EH (cell line): Measurements from ENCODE around the gene CD247.
"Not testable (repeated sequence)": the region's sequence is repeated elsewhere in the genome, so short reads cannot be mapped to it uniquely, and the experiment has no call there.

Experiments used
- DNase-seq: peaks from one replicate; pipeline ENCODE4 v3.0.0-alpha.2; 2015; ENCODE audit warnings: low read depth

CD247 gene

DNA sequence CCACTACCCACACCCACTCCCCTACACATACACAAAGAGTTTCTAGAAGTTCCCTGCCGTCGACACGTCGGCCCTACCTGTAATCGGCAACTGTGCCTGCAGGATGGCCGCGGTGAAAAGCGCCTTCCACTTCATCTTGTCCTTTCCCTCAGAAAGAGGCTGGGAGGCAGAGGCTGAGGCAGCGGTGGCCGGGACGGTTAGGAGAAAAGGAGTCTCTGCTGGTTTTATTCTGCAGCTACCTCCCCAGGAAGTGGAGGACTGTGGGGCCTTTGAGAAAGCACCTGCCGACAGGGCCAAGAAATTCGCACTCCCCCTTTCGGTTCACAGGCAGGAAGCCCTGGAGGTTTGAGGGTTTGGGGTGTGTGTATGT, at the start of gene CD247:
CD247 (minus strand) TSS at position 199 of the 370 bp plus-strand sequence; CDS start at position 135, 64 bp downstream.
- DNase-seq = no peak

DNA sequence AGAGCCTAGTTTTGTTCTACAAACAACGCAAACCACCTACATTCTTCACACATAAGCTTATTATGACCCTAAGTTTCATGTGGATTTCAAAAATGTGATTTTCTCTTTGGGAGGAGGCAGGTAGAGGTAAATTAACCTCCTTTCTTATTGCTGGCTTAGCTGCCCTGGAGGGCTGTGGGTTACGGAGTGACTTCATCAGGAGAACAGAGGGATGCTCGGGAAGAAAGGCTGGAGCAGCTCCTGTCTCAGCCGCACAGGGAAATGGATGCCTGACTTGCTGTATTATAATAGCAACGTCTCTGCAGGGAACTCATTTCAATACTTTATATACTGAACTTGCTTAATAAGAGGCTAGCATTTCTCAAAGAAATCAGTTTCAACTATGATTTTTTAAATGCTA, 49.3 kb upstream of the CD247 start:
- DNase-seq = no peak

- no peak for DNase-seq
These were observed 48.4 kb upstream of the CD247 start for GRCh38 chr1:167566766-167567165.

DNA sequence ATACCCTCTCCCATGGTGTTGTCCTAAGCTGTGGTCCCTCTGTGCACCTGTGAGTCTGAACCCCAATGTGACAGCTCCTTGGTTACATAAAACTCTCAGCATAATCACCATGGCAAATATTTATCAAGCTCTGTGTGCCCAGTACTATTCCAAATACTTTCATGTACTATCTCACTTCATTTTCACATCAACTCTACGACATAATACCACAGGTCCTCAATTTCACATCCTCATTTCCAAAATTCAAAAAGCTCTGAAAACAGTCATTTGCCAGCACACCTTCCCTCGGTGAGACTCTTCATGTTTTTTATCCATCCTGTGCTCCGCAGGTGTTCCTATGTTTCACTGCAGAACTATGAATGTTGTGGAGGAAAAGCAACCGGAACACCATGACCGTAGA, 47.6 kb upstream of the CD247 start:
- DNase-seq = no peak

DNA sequence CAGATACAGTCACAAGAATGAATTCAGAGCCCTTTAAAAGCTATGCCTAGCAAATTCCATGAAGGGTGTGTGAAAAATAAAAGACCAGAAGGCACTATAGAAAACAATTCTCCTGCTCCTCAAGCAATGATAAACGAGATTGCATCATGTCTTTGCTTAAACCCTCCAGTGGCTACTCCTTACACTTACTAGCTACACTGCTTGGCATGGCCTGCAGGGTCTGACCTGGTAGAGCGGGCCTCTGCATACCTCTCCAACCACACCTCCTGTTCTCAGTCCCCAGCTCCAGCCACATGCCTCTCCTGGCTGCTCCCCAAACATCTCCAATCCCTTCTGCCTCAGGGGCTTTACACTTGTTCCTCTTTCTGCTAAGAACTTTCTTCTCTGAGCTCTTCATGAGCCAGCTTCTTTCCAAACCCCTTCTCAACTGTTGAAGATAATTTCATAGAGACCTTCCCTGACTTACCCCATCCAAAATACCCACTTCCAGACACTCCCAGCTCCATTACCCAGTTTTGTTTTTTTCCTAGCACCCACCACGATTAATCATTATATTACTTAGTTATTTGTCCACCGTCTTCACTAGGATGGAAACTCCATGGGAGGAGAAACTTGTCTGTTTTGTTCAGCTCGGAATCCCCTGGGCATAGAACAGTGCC, 46.4 kb upstream of the CD247 start:
- peak; percentile 30 for DNase-seq

GRCh38 chr1:167563579-167564246, 45.4 kb upstream of the CD247 start:
- peak; percentile 3 for DNase-seq

DNA sequence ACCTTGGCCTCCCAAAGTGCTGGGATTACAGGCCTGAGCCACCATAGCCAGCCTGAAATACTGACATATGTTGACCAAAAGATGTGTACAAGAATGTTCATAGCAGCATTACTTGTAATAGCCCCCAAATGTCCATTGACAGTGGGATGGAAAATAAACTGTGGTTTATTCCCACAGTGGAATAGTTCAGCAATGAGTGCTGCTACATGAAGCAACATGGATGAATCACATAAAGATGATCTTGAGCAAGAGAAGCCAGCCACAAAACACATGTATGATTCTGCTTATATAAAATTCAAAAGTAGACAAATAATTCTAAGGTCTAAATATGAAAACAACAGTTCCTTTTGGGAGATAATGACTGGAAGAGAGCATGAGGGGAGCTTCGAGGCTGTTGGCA, 44.4 kb upstream of the CD247 start:
- DNase-seq = peak; percentile 19

- peak; percentile 3 for DNase-seq
These were observed 43.4 kb upstream of the CD247 start for GRCh38 chr1:167561753-167562152.

GRCh38 chr1:167555971-167556714, 37.8 kb upstream of the CD247 start:
- peak; percentile 69 for DNase-seq

DNA sequence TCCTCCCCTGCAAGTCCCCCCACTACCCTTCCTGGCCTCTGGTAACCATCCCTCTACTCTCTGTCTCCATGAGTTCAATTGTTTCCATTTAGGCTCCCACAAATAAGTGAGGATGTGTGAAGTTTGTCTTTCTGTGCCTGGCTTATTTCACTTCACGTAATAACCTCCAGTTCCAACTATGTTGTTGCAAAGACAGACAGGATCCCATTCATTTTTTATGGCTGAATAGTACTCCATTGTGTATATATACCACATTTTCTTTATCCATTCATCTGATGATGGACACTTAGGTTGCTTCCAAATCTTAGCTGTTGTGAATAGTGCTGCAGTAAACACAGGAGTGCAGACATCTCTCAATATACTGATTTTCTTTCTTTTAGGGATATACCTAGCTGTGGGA, 36.7 kb upstream of the CD247 start:
- not testable (repeated sequence) for DNase-seq

DNA sequence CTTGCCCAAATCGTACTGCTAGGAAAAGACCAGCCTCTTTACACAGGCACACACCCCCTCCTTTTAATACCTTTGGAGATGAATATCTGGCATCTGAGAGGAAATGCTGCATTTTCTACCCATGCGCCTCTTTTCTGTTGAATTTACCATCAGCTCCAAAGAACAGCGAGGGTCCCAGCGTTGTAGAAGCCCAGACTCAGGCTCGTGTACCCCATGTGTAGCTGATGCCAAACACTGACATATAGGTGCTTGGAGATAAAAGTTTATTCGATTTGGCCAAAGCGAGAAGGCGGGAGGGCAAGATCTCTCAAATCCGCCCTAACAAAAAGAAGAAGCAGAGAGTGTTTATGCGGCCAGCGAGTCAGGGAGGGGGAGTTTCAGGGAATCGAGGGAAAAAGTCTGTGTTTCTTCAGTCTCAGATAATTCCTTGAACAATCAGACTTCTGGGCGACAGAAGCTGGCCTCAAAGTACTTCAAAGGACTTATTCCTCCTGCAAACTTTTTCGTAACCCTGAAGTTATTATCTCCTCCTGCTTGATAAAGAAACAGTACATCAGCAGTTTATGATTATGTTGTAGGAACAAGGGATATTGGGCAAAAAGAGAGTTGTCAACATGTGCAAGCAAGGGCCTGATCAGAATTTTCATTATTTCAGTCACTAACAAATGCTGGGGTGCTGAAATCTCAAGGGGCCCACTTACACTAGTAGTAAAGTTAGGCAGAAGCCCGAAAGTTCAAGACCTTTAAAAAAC, 35.9 kb upstream of the CD247 start:
- no peak for DNase-seq

- peak; percentile 92 for DNase-seq
These were observed 35.1 kb upstream of the CD247 start, which contains the start of gene CREG1 for GRCh38 chr1:167553136-167554027. Gene CREG1 (minus strand): TSS chr1:167553762.

DNA sequence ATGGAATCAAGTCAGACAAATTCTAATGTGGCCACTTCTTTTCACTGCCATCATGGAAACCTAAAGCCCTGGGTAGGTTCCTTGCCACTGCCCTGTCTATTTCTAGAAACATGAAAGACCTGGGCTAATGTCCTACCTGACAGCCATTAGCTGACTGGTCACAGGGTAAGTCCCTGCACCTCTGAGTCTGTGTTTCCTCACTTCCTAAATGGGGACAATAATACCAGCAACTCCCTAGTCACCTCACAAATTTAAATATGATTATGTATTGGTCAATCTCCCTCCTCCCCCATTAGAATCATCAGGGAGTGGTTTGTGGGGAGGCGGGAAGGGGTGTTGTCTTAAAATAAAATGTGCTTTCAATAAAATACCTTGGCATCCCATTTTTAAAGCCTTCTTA, 33.0 kb upstream of the CD247 start:
- DNase-seq = no peak

GRCh38 chr1:167548059-167548932, 30.0 kb upstream of the CD247 start:
- DNase-seq = no peak

DNA sequence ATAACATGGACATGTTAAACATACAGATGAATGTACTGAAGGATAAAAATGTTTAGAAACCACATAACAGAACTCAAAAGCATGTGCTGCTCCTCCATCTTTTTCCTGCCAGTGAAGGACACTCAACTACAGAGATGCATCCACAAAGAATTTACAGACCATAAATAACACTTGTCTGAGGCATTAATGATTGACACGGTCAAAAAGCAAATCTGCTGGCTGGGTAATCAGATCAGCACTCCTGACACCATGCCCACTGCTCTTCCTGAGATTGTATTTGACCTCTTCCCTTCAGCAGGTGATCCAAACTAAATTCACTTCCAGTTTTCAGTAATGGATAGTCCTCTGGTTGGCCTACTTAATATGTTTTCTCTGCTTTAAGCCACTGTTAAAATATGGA, 28.6 kb upstream of the CD247 start:
- no peak for DNase-seq

GRCh38 chr1:167545349-167545748, 27.0 kb upstream of the CD247 start:
- DNase-seq = no peak

GRCh38 chr1:167544447-167545093, 26.2 kb upstream of the CD247 start:
- no peak for DNase-seq

DNA sequence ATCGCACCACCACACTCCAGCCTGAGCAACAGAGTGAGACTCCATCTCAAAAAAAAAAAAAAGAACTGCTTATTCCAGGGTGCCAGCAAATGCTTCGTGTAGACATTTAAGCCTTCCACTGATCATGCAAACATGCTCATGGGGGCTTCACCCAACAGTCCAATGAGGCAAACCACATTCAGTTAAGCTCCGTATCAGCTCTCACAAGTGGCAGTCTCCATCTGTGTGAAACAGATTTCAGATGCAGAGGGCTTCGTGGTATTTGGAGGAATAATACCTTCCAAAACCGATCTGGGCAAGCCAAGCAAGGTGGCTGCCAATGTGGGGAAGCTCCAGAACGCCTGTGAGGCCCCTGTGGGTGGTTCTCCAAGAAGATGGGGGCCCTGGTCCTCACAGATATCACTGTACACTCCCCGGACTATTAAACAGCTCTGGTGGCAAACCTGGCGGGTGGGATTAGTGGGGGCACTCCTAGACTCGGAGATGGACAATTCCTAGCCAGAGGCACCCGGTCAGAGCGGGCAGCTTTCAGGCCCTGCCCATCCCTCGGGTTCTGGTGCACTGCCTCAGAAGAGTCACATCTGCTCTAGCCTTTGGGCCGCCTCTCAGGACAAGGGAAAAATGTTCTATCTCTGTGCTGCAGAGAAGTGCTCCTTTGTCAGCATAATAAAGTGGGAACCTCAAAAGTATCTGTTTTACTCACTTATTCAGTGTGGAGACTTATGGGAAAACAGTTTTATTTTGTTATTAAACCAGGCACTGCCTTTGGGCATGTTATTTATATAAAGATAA, 25.1 kb upstream of the CD247 start:
- DNase-seq = no peak
